GM08714 (cell line): Measurements from ENCODE around the gene VPS26B.

Source experiments
- H3K4me3 ChIP-seq: fragments of 200-500 bp; sonication (Bioruptor generic); 2 replicates; pipeline ENCODE4 v1.5.1; 2014; ENCODE audit warnings: mild to moderate bottlenecking, low read length, inconsistent platforms
- ZNF274 ChIP-seq: IDR thresholded peaks from 2 replicates; pipeline ENCODE4 v1.6.1; 2012; ENCODE audit warnings: mild to moderate bottlenecking, low read depth, low read length

Gene VPS26B

GRCh38 chr11:134293119-134294113 lies 68.9 kb downstream of the VPS26B start:
- no peak overlapping the region for H3K4me3 ChIP-seq
- no peak for TF ChIP-seq ZNF274

- TF ChIP-seq ZNF274, result no peak
- no peak overlapping the region for H3K4me3 ChIP-seq
These were observed 70.2 kb downstream of the VPS26B start for GRCh38 chr11:134294664-134295063.
